K562 (cell line): Measurements from ENCODE around the gene PDZD2.

Experiments
- EZH2 ChIP-seq: IDR thresholded peaks from 2 replicates; pipeline ENCODE4 v1.6.1; 2012; ENCODE audit warnings: low read depth, mild to moderate bottlenecking, inconsistent platforms, low read length, borderline replicate concordance
- GABPA ChIP-seq: fragments of 200-800 bp; sonication (Bioruptor generic); conservative IDR thresholded peaks from 2 replicates; pipeline ENCODE4 v1.6.1; 2016; ENCODE audit warnings: low read depth, missing genetic modification characterization, missing compliant biosample characterization
- GTF2A2 ChIP-seq: IDR thresholded peaks from 2 replicates; pipeline ENCODE4 v1.6.1; 2016; ENCODE audit warnings: mild to moderate bottlenecking, missing genetic modification characterization, missing compliant biosample characterization
- MAFF ChIP-seq: IDR thresholded peaks from 2 replicates; pipeline ENCODE4 v1.6.1; 2012; ENCODE audit warnings: low read length, improper control_type of control experiment
- NCOR1 ChIP-seq: fragments of 450-650 bp; IDR thresholded peaks from 2 replicates; pipeline ENCODE4 v1.6.1; 2016; ENCODE audit warnings: mild to moderate bottlenecking, moderate library complexity
- PURB ChIP-seq: sonication (generic); formaldehyde crosslinking; IDR thresholded peaks from 2 replicates; pipeline ENCODE4 v1.9.0; 2021; ENCODE audit warnings: low read depth, mild to moderate bottlenecking, missing genetic modification reagents
- TF ChIP-seq, protein P1 (sequence below), 2 experiments: IDR thresholded peaks; 2 replicates each; pipeline ENCODE4 v1.6.1; 2011; ENCODE audit warnings: borderline replicate concordance in 1 of 2, control low read depth in 1 of 2, low read depth in 1 of 2, low read length in 1 of 2, mild to moderate bottlenecking in 1 of 2, mixed read lengths in 1 of 2, moderate library complexity in 1 of 2; ENCODE audit not compliant: insufficient read depth in 1 of 2, insufficient read length in 1 of 2, poor library complexity in 1 of 2, severe bottlenecking in 1 of 2; ENCODE audit errors: extremely low read depth in 1 of 2

DNA sequence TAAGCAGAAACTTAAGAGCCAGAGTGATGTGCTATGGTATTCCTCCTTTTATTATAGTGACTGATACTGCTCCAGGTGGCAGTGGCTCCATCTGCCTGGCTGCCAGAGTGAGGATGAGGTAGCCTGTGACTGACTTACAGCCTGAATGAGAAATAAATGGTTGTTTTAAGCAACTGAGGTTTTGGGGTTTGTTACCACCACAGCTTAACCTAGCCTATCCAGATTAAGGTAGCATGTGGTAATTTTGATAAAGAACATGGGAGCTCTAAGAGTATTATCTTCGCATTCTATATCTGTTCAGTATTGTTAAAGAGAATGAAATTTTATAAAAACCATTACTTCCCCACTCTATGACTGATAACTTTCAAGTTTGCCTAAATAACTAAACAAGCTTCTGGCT, 496.2 kb downstream of the PDZD2 start:
- no peak for TF ChIP-seq MAFF
- TF ChIP-seq PURB = no peak
- no peak for TF ChIP-seq NCOR1
- no peak for TF ChIP-seq GABPA (tag)
- TF ChIP-seq, protein P1, sequence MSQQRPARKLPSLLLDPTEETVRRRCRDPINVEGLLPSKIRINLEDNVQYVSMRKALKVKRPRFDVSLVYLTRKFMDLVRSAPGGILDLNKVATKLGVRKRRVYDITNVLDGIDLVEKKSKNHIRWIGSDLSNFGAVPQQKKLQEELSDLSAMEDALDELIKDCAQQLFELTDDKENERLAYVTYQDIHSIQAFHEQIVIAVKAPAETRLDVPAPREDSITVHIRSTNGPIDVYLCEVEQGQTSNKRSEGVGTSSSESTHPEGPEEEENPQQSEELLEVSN (IDR thresholded peaks at IDR 0.05; ENCODE audit: borderline replicate concordance in 1 of 2, extremely low read depth in 1 of 2, insufficient read depth in 1 of 2, insufficient read length in 1 of 2, low read depth in 1 of 2, low read length in 1 of 2, poor library complexity in 1 of 2, severe bottlenecking in 1 of 2) = no peak
- no peak for TF ChIP-seq GTF2A2 (tag)
- TF ChIP-seq EZH2 = no peak
